GM21786 (cell line): Measurements from ENCODE around the gene UGT1A7.

Experiments
- ATAC-seq: cut with Tn5 transposase; IDR thresholded peaks from one replicate; pipeline ENCODE4 v1.9.1; 2021; ENCODE audit not compliant: unreplicated experiment

The UGT1A7 gene

GRCh38 chr2:233816334-233816733 is 134.6 kb downstream of the UGT1A7 start:
- no peak for ATAC-seq

GRCh38 chr2:233816771-233817170 is 135.1 kb downstream of the UGT1A7 start:
- ATAC-seq, result no peak

- ATAC-seq, result no peak
Observed at GRCh38 chr2:233817361-233817911, 135.7 kb downstream of the UGT1A7 start.

- ATAC-seq, result no peak
Observed at GRCh38 chr2:233817995-233818638, 136.4 kb downstream of the UGT1A7 start.

- ATAC-seq, result no peak
Observed at GRCh38 chr2:233818639-233819621, 137.2 kb downstream of the UGT1A7 start.

GRCh38 chr2:233819884-233820773 is 138.4 kb downstream of the UGT1A7 start:
- ATAC-seq, result no peak

- ATAC-seq, result no peak
Observed at GRCh38 chr2:233820774-233821105, 139.0 kb downstream of the UGT1A7 start.

GRCh38 chr2:233821196-233821595 is 139.5 kb downstream of the UGT1A7 start:
- no peak for ATAC-seq

- ATAC-seq, result no peak
Observed at GRCh38 chr2:233821709-233822100, 140.0 kb downstream of the UGT1A7 start.

GRCh38 chr2:233822101-233822771 is 140.5 kb downstream of the UGT1A7 start:
- no peak for ATAC-seq
